EH (cell line): ENCODE measurements around the gene BBOX1.
"Not testable (repeated sequence)": the region's sequence is repeated elsewhere in the genome, so short reads cannot be mapped to it uniquely, and the experiment has no call there.

Experiments used
- DNase-seq: peaks from one replicate; pipeline ENCODE4 v3.0.0-alpha.2; 2015; ENCODE audit warnings: low read depth

Gene BBOX1

DNA sequence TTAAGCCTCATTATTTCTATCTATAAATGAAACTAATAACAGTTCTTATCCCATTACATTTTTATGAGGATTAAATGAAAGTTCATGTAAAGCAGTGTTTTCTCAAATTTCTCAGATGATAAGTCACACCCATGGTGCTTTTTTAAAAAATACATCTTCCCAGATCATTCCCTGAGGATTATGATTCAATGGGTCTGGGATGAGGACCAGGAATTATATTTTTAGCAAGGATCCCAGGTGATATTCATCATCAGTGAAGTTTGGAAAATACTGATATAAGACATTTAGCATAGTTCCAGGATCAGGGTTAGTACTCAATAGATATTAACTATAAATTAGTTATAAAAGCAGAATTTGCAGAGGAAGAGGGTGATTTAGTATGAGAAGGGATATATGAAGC is 89.1 kb downstream of the BBOX1 start:
- DNase-seq: no peak

DNA sequence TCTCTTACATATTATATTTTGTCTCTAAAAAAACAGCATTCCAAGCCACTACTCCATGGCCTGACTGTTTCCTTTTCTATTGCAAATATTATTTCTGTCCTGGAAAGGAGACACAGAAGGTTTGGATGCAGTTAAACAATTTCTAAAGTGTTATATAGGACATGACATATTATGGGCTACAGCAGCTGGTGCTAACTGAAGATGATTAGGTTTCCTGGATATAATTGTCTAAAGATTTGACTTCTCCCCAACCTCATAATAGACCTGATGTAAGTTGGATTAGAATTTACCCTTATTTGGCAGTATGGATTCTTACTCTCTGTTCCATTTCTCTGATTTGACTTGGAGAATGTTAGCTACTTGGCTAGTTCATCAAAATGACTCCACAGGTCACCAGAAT is 90.2 kb downstream of the BBOX1 start:
- DNase-seq: no peak

DNA sequence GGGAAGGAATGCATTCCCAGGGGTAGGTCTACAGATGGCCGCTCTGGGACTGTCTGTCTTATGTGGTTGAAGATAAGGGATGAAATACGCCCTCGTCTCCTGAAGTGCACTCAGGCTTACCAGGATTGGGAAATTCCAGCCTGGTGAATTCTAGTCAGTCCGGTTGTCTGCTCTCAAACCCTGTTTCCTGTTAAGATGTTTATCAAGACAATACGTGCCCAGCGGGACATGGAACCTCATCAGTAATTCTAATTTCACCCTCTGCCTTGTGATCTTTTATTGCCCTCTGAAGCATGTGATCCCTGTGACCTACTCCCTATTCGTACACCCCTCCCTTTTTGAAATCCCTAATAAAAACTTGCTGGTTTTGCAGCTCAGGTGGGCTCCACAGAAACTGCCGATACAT is 95.3 kb downstream of the BBOX1 start:
- DNase-seq: not testable (repeated sequence)

DNA sequence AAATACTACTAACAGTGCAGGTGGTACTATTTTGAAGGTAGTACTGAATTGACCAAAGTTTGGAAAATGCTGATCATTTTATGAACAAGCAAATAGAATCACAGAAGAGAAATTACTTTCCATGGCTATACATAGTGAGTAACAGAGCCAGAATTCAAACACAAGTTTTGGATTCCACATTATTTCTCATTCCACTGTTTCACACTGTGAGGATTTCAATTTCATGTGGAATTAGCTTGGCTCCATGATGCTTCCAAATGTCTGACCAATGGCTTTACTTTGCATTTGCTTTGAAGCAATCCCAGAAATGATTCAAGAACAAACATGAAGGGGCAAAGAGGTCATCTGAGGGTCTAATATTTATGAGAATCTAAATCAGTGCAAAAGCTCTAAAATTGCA is 98.1 kb downstream of the BBOX1 start:
- no peak for DNase-seq

DNA sequence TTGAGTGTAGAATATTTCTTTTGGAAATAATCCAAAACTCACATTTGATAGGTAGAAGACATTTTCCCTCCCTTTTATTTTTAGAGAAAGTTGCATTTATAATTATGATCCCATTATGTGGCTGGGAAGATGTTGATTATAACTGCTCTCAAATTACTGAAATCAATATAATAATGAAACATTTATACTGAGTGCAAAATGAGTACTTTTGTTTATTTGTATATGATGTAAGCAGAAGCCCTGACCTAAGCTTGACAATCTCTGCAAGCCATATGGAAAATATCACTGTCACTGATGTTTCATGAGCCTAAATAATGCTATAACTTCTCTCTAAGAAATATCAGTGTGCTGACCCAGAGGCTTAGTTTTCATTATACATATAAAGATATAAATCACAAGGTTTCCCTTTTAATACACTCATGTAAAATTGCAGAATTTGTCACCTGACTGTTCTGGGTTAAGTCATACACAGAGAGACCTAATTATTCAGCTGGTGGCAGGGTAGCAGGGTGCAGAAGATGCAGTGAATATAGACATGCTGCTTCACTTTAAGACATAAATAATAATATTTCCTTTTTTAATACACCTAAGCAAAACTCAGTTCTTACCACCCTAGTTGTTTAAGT is 99.2 kb downstream of the BBOX1 start:
- no peak for DNase-seq

DNA sequence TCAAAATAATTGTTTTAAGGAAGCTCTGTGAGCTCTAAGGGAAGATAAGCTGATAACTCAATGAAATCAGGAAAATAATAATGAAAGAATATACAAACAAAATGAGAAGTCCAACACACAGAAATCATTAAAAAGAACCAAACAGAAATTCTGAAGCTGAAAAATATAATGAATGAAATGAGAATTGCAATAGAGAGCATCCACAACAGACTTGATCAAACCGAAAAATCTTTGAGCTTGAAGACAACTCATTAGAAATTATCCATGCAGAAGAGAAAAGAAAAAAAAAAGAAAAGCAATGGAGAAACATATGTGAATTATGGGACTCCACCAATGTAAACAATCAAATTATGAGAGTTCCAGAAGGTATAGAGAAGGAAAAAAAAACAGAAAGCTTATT is 101.0 kb downstream of the BBOX1 start:
- DNase-seq: no peak

DNA sequence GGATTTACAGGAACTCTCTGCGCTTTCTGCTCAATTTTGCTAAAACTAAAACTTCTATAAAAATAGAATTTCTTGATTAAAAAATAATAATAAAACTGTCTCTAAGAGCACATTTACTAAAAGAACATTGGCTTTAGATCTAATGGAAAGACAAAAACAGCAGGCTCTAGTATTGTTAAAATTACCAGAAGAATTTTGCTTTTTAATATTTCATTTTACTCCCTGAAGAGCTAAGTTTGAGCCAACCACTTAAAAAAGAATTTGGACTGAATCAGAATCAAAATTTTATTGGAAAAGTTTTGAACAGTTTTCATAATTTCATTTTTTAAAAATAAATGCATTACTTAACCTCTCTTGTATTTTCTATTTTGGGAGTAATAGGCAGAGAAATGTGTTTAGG is 107.3 kb downstream of the BBOX1 start:
- DNase-seq: no peak

DNA sequence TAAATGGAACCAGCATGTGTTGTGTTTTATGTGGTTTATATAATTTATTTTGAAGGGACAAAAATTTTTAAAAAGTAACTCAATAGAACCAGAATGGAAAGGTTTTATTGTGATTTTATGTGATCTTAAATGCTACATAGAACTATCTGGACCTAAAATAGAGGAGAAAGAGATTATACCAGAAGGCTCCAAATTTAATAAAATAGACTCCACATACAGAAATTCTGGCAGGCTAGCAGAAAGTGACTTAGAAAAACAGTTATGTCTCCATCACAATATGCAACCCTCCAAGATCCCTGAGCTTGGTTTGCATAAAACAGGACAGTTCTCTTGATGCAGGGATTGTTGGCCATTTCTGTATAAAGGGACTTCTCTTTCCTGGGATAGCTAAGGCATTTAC is 107.9 kb downstream of the BBOX1 start:
- no peak for DNase-seq

DNA sequence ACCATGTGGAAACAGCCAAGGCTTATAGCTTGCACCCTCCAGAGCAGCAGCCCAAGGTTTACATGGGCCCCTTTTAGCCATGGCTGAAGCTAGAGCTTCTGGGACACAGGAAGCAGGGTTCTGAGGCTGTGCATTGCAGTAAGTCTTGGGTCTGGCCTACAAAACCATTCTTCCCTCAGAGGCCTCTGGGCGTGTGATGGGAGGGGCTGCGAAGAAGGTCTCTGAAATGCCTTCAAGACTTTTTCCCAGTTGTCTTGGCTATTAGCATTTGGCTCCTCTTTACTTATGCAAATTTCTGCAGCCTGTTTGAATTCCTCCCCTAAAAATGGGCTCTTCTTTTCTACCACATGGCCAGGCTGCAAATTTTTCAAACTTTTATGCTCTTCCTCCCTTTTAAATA is 109.5 kb downstream of the BBOX1 start:
- no peak for DNase-seq

DNA sequence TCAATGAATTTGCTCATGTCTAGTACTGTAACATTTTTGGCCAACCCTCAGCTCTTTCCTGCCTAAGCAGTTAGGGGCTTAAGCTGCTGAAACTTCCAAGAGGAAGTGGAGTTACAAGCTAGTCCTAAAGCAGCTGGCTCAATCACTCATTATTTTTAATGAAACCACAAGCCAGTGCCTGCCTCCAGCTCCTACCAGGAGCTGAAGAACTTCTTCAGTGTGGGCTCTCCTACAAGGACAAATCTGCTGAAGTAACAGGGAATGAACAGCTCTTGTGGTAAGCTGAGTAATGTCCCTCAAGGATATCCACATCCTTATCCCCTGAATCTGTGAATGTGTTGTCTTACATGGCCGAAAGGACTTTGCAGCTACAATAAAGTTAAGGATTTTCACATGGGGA is 112.5 kb downstream of the BBOX1 start:
- peak; percentile 36 for DNase-seq

DNA sequence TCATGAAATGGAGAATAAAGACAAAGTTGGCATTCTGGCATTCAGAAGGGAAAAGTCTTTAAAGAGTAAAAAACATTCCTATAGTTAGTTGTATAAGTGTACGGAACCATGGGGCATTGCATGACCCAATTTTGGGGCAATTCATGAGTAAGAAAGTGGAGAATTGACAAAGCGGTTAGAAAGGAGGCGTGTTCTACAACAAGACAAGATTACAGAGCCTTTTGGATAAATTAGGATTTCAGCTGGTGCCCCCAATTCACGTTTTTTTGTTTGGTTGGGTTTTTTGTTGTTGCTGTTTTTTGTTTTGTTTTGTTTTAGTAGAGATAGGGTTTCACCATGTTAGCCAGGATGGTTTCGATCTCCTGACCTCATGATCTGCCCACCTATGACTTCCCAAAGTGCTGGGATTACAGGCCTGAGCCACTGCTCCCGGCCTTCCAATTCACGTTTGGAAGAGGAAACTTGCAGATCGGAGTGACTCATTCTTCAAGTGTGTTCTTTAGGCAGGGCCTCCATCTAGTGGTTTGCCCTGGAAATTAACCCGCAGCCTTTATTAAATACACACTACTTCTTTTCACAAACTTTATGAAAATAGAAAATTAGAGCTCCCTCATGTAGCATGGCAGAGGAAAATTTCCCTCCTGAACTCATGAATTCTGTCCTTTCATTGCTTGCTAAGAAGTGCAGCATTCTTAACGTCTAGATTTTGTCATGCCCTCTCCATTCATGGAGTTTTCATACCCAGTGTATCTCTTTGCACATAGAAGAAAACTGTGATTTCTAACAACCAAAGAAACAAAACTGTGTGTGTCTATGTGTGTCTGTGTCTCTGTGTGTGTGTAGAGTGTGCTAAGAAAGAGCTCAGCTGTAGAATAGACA is 118.1 kb downstream of the BBOX1 start:
- peak; percentile 80 for DNase-seq

DNA sequence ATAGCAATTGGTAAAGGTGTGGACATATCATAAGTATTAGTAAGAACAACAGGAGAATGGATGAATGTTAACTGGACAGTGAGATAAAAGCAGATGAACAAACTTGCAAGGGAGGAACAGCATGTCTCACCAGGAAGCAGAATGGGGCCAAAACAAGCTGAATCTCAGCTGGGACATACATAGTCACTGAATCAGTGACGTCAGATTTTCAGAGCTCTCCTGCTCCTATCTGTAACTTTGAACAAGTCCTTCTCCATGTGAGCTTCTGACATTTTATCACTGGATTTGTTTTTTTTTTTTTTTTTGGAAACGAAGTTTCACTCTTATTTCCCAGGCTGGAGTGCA is 118.7 kb downstream of the BBOX1 start:
- DNase-seq: no peak

DNA sequence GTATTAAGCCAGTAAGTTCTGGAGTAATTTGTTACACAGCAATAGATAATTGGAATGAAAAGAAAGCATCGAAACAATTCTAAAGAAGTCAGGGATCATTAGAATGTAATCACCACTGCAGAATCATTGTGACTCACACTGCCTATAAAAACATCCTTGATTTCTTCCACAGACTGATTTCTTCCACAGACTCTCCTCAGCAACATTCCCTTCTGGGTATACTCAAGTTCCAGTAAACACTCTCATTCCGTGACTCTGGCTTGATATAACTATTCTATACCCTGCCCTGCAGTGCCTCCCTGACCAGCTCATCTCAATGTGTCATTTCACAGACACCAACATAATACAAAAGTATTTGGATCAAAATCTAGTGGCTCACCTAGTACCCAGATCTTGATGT is 120.5 kb downstream of the BBOX1 start:
- DNase-seq: peak; percentile 77

DNA sequence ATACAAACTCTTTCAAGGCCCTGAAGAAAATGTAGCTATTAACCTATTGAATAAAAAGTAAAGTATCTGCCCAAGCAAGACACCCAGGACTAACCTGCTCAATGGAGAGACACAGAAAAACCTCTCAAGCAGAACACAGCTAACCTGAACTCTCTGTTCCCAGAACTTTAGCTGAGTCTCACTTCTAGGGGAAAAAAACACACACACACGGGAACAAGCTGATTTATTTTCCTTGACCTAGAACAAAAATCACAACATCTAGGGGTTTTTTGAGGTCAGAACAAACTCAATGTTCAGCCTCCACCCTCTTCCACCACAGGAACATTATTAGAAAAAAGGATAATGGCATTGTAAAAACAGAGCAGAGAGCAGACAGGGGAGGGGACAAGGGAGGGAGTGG is 121.6 kb downstream of the BBOX1 start:
- DNase-seq: no peak

DNA sequence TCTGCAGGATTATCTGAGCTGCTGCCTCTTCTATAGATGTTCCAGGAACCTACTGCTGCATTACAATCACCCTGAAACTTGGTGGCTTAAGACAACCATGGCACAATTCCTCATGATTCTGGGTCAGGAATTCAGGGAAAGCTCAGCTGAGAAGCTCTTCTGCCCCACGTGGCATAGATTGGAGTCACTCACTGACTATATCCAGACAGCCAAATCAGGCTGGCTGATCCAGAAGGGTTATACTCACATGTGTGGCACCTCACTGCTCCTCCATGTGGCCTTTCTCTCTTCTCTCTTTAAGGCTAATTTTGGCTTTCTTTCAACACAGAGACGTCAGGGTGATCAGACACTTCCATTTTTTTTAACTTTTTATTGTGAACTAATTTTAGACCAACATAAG is 125.5 kb downstream of the BBOX1 start:
- peak; percentile 15 for DNase-seq

DNA sequence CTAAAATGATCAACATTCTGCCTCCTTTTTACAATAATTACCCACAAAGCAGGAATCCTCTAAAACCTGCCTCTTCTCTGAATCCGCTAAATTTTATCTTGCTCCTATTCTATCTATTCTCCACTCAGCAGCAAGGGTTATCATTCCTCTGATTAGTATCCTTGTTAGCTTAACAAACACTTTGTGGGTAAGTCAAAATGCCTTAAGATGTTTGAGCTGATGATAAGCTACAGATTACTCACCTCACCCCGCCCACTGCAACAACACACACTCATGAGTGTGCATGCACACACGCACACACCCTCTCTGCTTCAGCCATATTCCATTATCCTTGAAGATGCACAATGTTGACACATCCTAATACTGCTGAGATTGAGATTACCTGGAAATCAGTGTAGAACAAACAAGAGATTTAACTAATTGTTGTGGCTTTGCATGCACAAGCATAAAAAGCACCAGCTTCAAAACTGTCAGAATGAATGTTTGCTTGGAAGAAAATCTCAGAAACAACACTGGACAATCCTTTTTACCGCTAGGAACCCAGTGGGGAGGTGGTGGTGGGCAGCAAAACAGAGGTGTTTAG is 130.9 kb downstream of the BBOX1 start:
- DNase-seq: no peak

DNA sequence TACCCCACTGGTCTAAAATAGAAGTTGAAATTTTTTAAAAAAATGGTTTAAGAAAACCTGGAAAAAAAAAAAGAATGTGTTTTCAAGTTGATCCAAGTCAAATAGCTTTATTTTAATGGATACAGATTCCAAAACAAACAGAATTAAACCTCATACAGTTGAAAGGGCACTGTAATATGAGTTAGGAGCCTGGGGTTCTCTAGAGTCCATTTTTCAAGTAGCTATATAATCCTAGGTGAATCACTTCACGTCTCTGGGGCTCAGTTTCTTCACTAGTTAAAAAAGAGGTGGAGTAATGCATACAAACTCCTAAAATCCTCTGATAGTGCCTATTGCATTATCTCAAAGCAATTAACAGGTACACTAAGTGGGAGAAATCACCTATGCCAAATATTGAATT is 132.9 kb downstream of the BBOX1 start:
- no peak for DNase-seq

DNA sequence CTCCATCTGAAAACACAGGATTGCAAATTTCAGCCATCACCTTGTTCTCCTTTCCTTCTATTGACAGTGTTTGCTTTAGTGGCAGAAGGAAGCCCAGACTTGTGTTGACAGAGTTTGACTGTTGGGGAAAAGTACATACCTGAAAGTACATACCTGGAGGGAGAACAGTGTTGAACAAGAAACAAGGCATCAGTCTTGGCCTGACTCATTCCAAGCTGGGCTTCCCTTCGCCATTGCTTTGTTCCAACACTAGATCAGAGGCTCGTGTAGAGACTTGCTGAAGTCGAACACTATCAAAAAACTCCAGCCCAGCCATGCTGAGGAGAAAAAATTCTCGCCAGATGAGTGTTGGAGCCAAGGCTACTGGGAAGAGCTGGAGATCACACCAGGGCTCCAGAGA is 133.4 kb downstream of the BBOX1 start:
- no peak for DNase-seq

DNA sequence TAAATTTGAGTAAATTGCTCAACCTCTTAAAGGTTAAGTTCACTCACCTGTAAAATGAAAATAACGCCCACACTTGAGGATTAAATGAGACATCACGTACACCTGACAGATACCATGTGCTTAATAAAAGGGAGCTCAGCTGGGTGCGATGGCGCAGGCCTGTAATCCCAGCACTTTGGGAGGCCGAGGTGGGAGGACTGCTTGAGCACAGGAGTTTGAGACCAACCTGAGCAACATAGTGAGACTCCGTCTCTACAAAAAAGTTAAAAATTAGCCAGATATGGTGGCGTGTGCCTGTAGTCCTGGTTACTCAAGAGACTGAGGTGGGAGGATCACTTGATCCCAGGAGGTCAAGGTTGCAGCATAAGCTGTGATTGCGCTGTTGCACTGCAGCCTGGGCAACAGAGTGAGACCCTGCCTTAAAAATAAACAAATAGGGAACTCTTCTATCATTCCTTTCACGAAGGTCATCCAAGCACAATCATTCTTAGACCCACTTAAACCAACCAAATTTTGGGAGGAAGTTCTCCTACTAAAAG is 134.1 kb downstream of the BBOX1 start:
- DNase-seq: no peak

DNA sequence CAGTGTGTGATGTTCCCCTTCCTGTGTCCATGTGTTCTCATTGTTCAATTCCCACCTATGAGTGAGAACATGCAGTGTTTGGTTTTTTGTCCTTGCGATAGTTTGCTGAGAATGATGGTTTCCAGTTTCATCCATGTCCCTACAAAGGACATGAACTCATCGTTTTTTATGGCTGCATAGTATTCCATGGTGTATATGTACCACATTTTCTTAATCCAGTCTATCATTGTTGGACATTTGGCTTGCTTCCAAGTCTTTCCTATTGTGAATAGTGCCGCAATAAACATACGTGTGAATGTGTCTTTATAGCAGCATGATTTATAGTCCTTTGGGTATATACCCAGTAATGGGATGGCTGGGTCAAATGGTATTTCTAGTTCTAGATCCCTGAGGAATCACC is 134.9 kb downstream of the BBOX1 start:
- not testable (repeated sequence) for DNase-seq
